GM19395 (cell line): ENCODE data around the gene ASIC3.
"Not testable (repeated sequence)": the region's sequence is repeated elsewhere in the genome, so short reads cannot be mapped to it uniquely, and the experiment has no call there.

Experiments
- ATAC-seq: cut with Tn5 transposase; IDR thresholded peaks from one replicate; pipeline ENCODE4 v1.9.1; 2021; ENCODE audit warnings: mild to moderate bottlenecking, moderate library complexity; ENCODE audit not compliant: unreplicated experiment

The ASIC3 gene

DNA sequence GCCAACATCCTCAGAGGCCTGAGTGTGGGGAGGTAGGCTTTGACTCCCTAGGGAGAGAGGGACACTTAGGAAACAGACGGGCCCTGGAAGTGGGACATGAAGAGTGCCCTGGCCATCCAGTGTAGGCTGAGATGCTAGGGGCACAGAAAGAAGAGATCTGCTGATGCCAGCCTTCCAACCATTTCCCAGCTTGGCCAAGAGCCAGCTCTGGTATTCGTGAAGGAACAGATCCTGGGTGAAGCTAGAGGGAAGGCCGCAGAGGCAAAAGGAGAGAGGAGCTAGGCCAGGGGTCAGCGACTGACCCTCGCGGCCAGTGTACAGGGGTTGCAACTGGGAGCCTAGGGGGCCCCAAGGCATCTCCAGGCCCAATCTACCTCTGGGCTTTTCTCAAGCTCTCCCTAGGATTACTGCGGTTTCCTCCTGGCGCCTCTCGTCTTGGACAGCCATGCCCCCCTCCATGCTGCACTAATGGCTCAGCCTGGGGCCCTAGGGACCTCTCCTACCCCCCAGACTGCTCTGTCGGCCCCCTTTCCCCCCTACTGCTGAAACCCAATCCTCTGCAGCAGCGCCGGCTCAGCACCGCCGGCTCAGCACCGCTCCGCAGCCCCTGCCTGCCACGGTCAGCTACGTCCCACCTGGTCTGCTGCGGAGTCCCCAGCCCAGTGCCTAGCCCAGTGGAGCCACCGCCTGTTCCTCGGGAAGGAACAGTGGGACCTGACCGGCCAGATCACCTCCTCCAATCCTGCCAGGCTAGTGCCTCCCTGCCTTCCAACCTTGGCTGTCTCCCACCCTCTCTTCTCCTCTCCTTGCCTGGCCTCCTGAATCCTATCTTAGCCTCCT is at the start of gene ASIC3:
ASIC3 (plus strand) TSS at position 556 of the 840 bp plus-strand sequence. CDS start 355 bp downstream, outside the sequence.
- ATAC-seq, result no peak

DNA sequence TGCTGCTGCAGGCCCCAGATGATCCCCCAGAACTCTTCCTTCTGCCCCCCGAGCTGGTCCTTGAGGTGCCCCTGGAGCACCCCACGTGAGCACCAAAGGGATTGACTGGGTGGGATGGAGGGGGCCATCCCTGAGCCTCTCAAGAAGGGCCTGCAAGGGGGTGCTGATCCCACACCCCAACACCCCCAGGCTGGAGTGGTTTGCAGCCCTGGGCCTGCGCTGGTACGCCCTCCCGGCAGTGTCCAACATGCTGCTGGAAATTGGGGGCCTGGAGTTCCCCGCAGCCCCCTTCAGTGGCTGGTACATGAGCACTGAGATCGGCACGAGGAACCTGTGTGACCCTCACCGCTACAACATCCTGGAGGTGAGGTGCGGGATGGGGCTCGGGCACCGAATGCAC is 49.3 kb upstream of the ASIC3 start:
- ATAC-seq, result no peak

- no peak for ATAC-seq
Measured at GRCh38 chr7:150999497-151000230, 48.7 kb upstream of the ASIC3 start.

- no peak for ATAC-seq
Measured at GRCh38 chr7:151000897-151001495, 47.3 kb upstream of the ASIC3 start.

GRCh38 chr7:151001546-151001945 is 46.8 kb upstream of the ASIC3 start:
- ATAC-seq, result no peak

DNA sequence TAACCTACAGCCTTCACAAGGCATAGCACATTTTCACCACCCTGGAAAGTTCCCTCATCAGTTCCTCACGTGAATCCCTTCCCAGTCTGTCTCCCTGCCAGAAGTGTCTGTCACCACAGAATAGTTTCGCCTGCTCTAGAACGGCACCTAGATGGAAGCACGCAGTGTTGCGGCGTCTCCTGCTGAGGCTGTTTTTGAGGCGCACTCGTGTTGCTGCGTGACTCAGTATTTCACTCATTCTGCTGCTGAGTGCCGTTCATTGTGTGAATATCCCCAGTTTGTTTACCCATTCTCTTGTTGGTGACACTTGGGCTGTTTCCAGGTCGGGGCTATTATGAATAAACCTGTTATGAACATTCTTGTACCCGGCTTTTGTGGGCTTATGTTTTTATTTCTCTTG is 44.8 kb upstream of the ASIC3 start:
- no peak for ATAC-seq

DNA sequence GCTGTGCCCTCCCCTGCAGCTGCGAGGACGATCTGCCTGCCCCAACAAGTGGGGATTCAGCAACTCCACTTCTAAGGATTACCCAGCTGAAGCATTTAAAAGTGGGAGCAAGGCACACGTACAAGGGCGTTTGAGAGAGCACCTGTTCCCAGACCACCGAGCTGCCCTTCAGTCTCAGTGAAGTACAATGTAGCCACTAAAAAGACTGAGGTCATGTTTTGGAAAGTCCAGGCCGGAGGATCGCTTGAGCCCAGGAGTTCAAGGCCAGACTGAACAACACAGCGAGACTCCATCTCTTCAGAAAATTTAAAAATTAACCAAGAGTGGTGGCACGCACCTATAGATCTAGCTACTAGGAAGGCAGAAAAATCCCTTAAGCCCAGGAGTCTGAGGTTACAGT is 42.8 kb upstream of the ASIC3 start:
- no peak for ATAC-seq

DNA sequence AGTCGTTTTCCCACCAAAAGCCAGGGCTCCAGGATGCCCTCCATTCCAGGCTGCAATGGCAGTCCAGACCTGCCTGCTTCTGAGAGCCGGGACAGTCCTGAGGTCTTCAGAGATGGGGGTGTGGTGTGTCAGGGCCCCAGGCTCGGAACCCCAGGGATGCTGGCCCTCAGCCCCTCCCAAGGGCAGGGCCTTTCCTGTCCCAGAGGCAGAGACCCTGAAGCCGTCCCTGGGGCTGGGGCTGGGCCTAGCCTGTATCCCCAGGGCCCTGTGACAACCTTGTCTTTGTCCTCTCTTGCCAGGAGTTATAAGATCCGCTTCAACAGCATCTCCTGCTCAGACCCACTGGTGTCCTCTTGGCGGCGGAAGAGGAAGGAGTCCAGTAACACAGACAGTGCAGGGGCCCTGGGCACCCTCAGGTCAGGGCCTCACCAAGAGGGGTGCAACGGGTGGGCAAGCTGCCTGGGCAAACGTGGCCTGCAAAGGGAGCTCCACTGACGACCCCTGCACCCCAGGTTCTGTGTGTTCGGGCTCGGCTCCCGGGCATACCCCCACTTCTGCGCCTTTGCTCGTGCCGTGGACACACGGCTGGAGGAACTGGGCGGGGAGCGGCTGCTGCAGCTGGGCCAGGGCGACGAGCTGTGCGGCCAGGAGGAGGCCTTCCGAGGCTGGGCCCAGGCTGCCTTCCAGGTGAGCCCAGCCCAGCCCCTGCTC is 41.6 kb upstream of the ASIC3 start:
- ATAC-seq, result no peak

GRCh38 chr7:151007469-151007898 is 40.8 kb upstream of the ASIC3 start:
- ATAC-seq, result no peak

DNA sequence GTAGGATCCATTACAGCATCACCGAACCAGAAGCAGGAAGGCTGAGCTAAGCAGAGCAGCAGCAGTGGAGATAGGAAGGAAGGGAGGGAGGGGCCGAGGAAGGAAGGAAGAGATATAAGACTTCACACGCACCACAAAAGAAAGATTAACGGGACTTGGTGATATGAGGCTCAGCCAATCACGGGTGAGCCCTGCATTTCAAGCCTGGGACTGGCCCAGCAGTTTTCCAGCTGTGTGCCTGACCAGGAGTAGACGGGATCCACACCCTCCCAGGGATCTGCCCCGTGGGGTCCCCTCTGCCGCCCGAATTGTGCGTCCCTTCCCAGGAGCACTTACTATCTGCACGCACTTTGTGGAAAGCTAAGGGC is 40.2 kb upstream of the ASIC3 start:
- peak; percentile 16 for ATAC-seq

- peak; percentile 84 for ATAC-seq
Measured at GRCh38 chr7:151008511-151009323, 39.6 kb upstream of the ASIC3 start.

DNA sequence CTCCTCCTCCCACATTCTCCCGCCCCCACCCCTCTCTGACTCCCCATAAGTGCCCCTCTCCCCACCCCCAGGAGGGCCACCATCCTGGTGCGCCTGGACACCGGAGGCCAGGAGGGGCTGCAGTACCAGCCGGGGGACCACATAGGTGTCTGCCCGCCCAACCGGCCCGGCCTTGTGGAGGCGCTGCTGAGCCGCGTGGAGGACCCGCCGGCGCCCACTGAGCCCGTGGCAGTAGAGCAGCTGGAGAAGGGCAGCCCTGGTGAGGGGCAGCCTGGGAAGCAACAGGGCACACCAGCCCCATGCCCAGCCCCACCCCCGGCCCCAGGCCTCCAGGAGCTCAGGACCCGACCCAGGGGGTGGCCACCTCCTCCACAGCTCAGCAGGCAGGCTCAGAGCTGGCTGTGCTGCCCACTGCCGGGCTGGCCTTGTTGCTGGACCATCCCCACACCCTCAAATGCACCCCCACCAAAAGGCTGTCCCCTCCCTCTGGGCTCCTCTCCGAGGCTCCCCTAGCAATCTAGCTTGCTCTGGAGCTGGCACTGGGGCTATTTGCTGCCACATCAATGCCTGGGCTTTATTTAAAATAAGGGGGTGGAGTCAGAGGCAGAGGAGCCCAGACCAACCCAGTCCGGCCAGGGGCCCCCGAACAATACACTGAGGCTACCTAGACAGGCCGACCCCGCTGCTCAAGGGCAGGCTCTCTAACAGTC is 38.8 kb upstream of the ASIC3 start:
- ATAC-seq, result no peak

DNA sequence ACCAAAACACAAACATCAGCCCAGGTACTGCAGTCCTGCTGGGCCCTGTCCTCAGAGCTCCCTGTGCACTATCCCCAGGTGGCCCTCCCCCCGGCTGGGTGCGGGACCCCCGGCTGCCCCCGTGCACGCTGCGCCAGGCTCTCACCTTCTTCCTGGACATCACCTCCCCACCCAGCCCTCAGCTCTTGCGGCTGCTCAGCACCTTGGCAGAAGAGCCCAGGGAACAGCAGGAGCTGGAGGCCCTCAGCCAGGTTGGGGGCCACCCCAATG is 38.4 kb upstream of the ASIC3 start:
- ATAC-seq, result no peak

GRCh38 chr7:151010307-151011096 is 37.8 kb upstream of the ASIC3 start:
- ATAC-seq, result no peak

DNA sequence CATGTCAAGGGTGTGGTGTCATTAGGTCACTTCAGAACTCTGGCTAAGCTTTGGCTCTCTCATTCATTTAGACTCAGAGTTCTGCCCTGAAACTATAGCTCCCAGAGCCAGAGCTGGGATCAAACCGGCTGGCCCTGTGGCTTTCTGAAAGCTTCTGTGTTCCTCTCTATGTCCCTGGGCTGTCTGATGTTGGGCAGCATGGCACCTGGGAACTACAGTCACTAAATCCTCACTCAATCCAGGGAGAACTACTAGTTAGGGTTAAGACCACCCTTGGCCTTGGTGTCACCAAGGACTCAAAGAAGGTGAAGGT is 37.3 kb upstream of the ASIC3 start:
- no peak for ATAC-seq

DNA sequence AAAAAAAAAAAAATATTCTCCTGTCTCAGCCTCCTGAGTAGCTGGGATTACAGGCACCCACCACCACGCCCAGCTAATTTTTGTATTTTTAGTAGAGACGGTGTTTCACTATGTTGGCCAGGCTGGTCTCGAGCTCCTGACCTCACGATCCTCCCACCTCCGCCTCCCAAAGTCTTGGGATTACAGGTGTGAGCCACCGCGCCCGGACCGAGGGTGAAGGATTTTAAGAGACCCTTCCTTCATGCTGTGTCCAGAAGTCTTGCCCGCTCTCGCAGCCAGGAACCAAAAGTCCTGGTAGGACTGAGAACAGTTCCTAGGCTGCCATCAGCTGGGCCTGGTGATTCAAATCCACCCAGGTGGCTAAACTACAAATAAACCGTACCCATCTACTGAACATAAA is 36.7 kb upstream of the ASIC3 start:
- not testable (repeated sequence) for ATAC-seq

GRCh38 chr7:151012031-151012692 is 36.2 kb upstream of the ASIC3 start:
- ATAC-seq, result no peak

DNA sequence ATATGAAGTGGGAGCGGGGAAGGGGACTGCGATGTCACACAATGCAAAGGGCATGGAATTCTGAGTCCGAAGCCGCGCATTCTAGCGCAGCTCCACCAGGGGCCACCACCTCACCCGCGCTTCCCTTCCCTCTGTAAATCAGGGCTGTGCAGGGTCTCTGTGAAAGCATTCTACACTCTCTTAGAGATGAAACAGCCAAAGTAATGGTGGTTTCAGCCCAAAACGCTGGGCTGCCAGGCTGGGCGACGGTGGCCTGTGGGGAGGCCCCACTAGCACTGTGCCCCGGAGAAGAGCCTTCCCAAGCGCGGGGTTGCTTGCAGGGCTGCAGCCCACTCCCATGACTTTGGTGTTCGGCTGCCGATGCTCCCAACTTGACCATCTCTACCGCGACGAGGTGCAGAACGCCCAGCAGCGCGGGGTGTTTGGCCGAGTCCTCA is 35.4 kb upstream of the ASIC3 start:
- ATAC-seq, result no peak

DNA sequence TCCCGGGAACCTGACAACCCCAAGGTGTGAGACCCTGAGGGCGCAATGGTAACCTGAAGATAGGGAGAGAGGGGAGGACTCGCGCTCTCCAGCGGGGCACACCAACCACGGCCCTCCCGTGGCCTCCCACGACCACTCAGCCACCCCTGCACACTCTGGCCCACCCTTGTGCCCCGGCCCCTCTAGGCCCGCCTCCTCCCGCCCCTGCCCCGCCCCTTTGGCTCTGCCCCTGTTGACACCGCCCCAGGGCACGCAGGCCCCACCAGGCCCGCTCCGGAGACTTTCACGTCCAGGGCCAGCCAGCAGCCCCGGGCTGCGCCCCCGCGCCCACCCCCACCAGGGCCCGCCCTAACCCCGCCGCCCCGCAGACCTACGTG is 35.0 kb upstream of the ASIC3 start:
- no peak for ATAC-seq
